WTC11 (cell line): ENCODE results near the gene ATL3. TPM values are rescaled to one million over a fixed set of nuclear protein-coding genes. Genes with fewer than 3 reads are reported as not detected.

Source experiments
- ATAC-seq: fragments of 200-7000 bp; cut with Tn5 transposase; 2 replicates; pipeline ENCODE4 v1.10.0; 2021; ENCODE audit warnings: mild to moderate bottlenecking, moderate library complexity
- CTCF ChIA-PET: fragments of 300-600 bp; sonication (Branson Sonifier 250); formaldehyde crosslinking; loops from one replicate; lab custom pipeline; 2021; ENCODE audit warnings: antibody characterized with exemption; lab: Charles Lee
- POLR2A ChIA-PET: fragments of 350-600 bp; sonication (Branson Sonifier 250); formaldehyde crosslinking; loops from one replicate; lab custom pipeline; 2021; ENCODE audit warnings: antibody characterized with exemption; lab: Charles Lee
- DNase-seq: peaks from one replicate; pipeline ENCODE4 v3.0.0; 2021; ENCODE audit warnings: low spot score
- H3K27ac Mint-ChIP-seq: 2 replicates; pipeline ENCODE4 v1.8.0; 2021; ENCODE audit warnings: mixed read lengths
- H3K27me3 Mint-ChIP-seq: 2 replicates; pipeline ENCODE4 v1.8.0; 2021; ENCODE audit warnings: low read depth, mild to moderate bottlenecking, moderate library complexity, mixed read lengths
- H3K36me3 Mint-ChIP-seq: 2 replicates; pipeline ENCODE4 v1.8.0; 2021; ENCODE audit warnings: mixed read lengths
- H3K4me1 Mint-ChIP-seq: 2 replicates; pipeline ENCODE4 v1.8.0; 2022; ENCODE audit warnings: mixed read lengths
- H3K4me3 Mint-ChIP-seq: 2 replicates; pipeline ENCODE4 v1.8.0; 2021; ENCODE audit warnings: mild to moderate bottlenecking, moderate library complexity, mixed read lengths
- H3K9me3 Mint-ChIP-seq: 2 replicates; pipeline ENCODE4 v1.8.0; 2021; ENCODE audit warnings: mixed read lengths
- ATF1 ChIP-seq: sonication (generic); formaldehyde crosslinking; IDR thresholded peaks from 2 replicates; pipeline ENCODE4 v1.8.1; 2023; ENCODE audit warnings: mild to moderate bottlenecking, moderate library complexity, missing genetic modification reagents
- ATF2 ChIP-seq: sonication (generic); formaldehyde crosslinking; IDR thresholded peaks from 2 replicates; pipeline ENCODE4 v1.8.1; 2022; ENCODE audit warnings: low read depth, missing genetic modification reagents, borderline replicate concordance
- ATF6 ChIP-seq: sonication (generic); formaldehyde crosslinking; IDR thresholded peaks from 2 replicates; pipeline ENCODE4 v1.8.1; 2023; ENCODE audit warnings: mild to moderate bottlenecking, missing genetic modification reagents
- CDX4 ChIP-seq: fragments of 250-450 bp; sonication (Bioruptor Pico); IDR thresholded peaks from 2 replicates; pipeline ENCODE4 v1.9.0; 2021; ENCODE audit warnings: moderate library complexity, mild to moderate bottlenecking, inconsistent platforms, borderline replicate concordance
- FOXJ3 ChIP-seq: sonication (generic); formaldehyde crosslinking; IDR thresholded peaks from 2 replicates; pipeline ENCODE4 v1.9.0; 2021; ENCODE audit warnings: missing genetic modification reagents, mild to moderate bottlenecking, borderline replicate concordance
- GABPB1 ChIP-seq: sonication (generic); formaldehyde crosslinking; IDR thresholded peaks from 2 replicates; pipeline ENCODE4 v1.8.1; 2023; ENCODE audit warnings: mild to moderate bottlenecking, missing genetic modification reagents
- HMGXB4 ChIP-seq: sonication (generic); formaldehyde crosslinking; IDR thresholded peaks from 2 replicates; pipeline ENCODE4 v1.8.1; 2023; ENCODE audit warnings: mild to moderate bottlenecking, moderate library complexity, missing genetic modification reagents
- NR2C2 ChIP-seq: sonication (generic); formaldehyde crosslinking; IDR thresholded peaks from 2 replicates; pipeline ENCODE4 v1.8.0; 2022; ENCODE audit warnings: mild to moderate bottlenecking, missing genetic modification reagents
- NR3C1 ChIP-seq: sonication (generic); formaldehyde crosslinking; conservative IDR thresholded peaks from 2 replicates; pipeline ENCODE4 v1.8.1; 2023; ENCODE audit warnings: low read depth, mild to moderate bottlenecking, missing genetic modification reagents
- PRRX2 ChIP-seq: fragments of 250-450 bp; sonication (Bioruptor Pico); IDR thresholded peaks from 2 replicates; pipeline ENCODE4 v1.8.0; 2021; ENCODE audit warnings: mild to moderate bottlenecking
- RELA ChIP-seq: sonication (generic); formaldehyde crosslinking; IDR thresholded peaks from 2 replicates; pipeline ENCODE4 v1.8.1; 2022; ENCODE audit warnings: missing genetic modification reagents, mild to moderate bottlenecking, borderline replicate concordance
- SOX15 ChIP-seq: fragments of 250-450 bp; sonication (Bioruptor Pico); IDR thresholded peaks from 2 replicates; pipeline ENCODE4 v1.9.0; 2021; ENCODE audit warnings: mild to moderate bottlenecking
- TCF7 ChIP-seq: sonication (generic); formaldehyde crosslinking; IDR thresholded peaks from 2 replicates; pipeline ENCODE4 v1.8.0; 2022; ENCODE audit warnings: mild to moderate bottlenecking, low read depth, missing genetic modification reagents, moderate library complexity
- TEAD1 ChIP-seq: sonication (generic); formaldehyde crosslinking; IDR thresholded peaks from 2 replicates; pipeline ENCODE4 v1.8.0; 2022; ENCODE audit warnings: mild to moderate bottlenecking, missing genetic modification reagents
- ZNF232 ChIP-seq: sonication (generic); formaldehyde crosslinking; IDR thresholded peaks from 2 replicates; pipeline ENCODE4 v1.8.0; 2022; ENCODE audit warnings: mild to moderate bottlenecking, missing genetic modification reagents
- ZNF263 ChIP-seq: sonication (generic); formaldehyde crosslinking; IDR thresholded peaks from 2 replicates; pipeline ENCODE4 v1.8.1; 2022; ENCODE audit warnings: low read depth, mild to moderate bottlenecking, moderate library complexity, missing genetic modification reagents
- ZNF416 ChIP-seq: fragments of 250-450 bp; sonication (Bioruptor Pico); IDR thresholded peaks from 2 replicates; pipeline ENCODE4 v1.9.0; 2021; ENCODE audit warnings: mild to moderate bottlenecking, inconsistent platforms
- total RNA-seq: library from RNA; stranded (reverse); gene quantifications from 3 replicates; pipeline ENCODE4 v1.2.3, GENCODE V29; 2021
- TF ChIP-seq, protein P1 (sequence below): fragments of 200-600 bp; IDR thresholded peaks from 2 replicates; pipeline ENCODE4 v1.8.0; 2022; ENCODE audit warnings: antibody characterized with exemption
- TF ChIP-seq, protein P2 (sequence below): sonication (generic); formaldehyde crosslinking; IDR thresholded peaks from 2 replicates; pipeline ENCODE4 v1.8.1; 2023; ENCODE audit warnings: mild to moderate bottlenecking, missing genetic modification reagents
- TF ChIP-seq, protein P3 (sequence below): sonication (generic); formaldehyde crosslinking; IDR thresholded peaks from 2 replicates; pipeline ENCODE4 v1.8.0; 2022; ENCODE audit warnings: mild to moderate bottlenecking, missing genetic modification reagents

The ATL3 gene
- total RNA-seq, 1 experiment from 2014 or later = 32.1 TPM

- DNase-seq (no peak), ATAC-seq (no peak)
- TF ChIP-seq ATF6 (CRISPR knock-in tag) = no peak
- no peak for TF ChIP-seq SOX15 (CRISPR knock-in tag)
- TF ChIP-seq HMGXB4 = no peak
- TF ChIP-seq ATF1 (CRISPR knock-in tag) = no peak
- TF ChIP-seq PRRX2 = no peak
- no peak for TF ChIP-seq ZNF263
- TF ChIP-seq NR3C1 = no peak
- no peak for TF ChIP-seq FOXJ3 (CRISPR knock-in tag)
- no peak for TF ChIP-seq CDX4 (CRISPR knock-in tag)
- TF ChIP-seq ZNF416 (CRISPR knock-in tag) = no peak
- TF ChIP-seq, protein P1, sequence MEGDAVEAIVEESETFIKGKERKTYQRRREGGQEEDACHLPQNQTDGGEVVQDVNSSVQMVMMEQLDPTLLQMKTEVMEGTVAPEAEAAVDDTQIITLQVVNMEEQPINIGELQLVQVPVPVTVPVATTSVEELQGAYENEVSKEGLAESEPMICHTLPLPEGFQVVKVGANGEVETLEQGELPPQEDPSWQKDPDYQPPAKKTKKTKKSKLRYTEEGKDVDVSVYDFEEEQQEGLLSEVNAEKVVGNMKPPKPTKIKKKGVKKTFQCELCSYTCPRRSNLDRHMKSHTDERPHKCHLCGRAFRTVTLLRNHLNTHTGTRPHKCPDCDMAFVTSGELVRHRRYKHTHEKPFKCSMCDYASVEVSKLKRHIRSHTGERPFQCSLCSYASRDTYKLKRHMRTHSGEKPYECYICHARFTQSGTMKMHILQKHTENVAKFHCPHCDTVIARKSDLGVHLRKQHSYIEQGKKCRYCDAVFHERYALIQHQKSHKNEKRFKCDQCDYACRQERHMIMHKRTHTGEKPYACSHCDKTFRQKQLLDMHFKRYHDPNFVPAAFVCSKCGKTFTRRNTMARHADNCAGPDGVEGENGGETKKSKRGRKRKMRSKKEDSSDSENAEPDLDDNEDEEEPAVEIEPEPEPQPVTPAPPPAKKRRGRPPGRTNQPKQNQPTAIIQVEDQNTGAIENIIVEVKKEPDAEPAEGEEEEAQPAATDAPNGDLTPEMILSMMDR = no peak
- no peak for TF ChIP-seq ZNF232 (CRISPR knock-in tag)
- no peak for TF ChIP-seq TEAD1 (CRISPR knock-in tag)
- TF ChIP-seq, protein P2, sequence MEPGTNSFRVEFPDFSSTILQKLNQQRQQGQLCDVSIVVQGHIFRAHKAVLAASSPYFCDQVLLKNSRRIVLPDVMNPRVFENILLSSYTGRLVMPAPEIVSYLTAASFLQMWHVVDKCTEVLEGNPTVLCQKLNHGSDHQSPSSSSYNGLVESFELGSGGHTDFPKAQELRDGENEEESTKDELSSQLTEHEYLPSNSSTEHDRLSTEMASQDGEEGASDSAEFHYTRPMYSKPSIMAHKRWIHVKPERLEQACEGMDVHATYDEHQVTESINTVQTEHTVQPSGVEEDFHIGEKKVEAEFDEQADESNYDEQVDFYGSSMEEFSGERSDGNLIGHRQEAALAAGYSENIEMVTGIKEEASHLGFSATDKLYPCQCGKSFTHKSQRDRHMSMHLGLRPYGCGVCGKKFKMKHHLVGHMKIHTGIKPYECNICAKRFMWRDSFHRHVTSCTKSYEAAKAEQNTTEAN = no peak
- no peak for TF ChIP-seq GABPB1 (CRISPR knock-in tag)
- no peak for TF ChIP-seq RELA
- TF ChIP-seq TCF7 = no peak
- TF ChIP-seq, protein P3, sequence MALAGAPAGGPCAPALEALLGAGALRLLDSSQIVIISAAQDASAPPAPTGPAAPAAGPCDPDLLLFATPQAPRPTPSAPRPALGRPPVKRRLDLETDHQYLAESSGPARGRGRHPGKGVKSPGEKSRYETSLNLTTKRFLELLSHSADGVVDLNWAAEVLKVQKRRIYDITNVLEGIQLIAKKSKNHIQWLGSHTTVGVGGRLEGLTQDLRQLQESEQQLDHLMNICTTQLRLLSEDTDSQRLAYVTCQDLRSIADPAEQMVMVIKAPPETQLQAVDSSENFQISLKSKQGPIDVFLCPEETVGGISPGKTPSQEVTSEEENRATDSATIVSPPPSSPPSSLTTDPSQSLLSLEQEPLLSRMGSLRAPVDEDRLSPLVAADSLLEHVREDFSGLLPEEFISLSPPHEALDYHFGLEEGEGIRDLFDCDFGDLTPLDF (CRISPR knock-in tag) = no peak
- TF ChIP-seq NR2C2 (CRISPR knock-in tag) = no peak
- TF ChIP-seq ATF2 = no peak
- Mint-ChIP-seq H3K4me1 (peaks cover 15% of the 10 kb centered on the region), H3K9me3 (no peaks in the 10 kb centered on the region), H3K27ac (no peak overlapping the region; the same call in 1 of the 2 replicates), H3K27me3 (no peaks in the 10 kb centered on the region), H3K4me3 (no peak overlapping the region), H3K36me3 (no peaks in the 10 kb centered on the region)
- ChIA-PET POLR2A (interaction anchor here (1.0 kb wide), 1 partner anchor 26 kb away, joined by 3 read pairs; no protein-coding TSS in a partner anchor), CTCF (interaction anchor here (0.5 to 0.8 kb wide), 2 partner anchors 736 to 803 kb away, joined by 4 to 5 read pairs; no protein-coding TSS in a partner anchor)
Measured at GRCh38 chr11:63708764-63709163, 37.6 kb upstream of the ATL3 start.
